ENCODE results near the gene FUBP3. TPM values are rescaled to one million over a fixed set of nuclear protein-coding genes. Genes with fewer than 3 reads are reported as not detected.
"Not testable (repeated sequence)": the region's sequence is repeated elsewhere in the genome, so short reads cannot be mapped to it uniquely, and the experiment has no call there.

The FUBP3 gene
- total RNA-seq, 2 experiments from 2014 or later: 34.7 to 37.8 TPM

GRCh38 chr9:130670644-130671043, 91.3 kb downstream of the FUBP3 start:
- Mint-ChIP-seq H3K36me3 (no peaks in the 10 kb centered on the region), H3K27me3 (peaks cover 26% of the 10 kb centered on the region), H3K9me3 (no peaks in the 10 kb centered on the region), H3K27ac (no peak overlapping the region), H3K4me3 (no peak overlapping the region), H3K4me1 (no peaks in the 10 kb centered on the region)
- POLR2A ChIA-PET: no interaction called here
- ATAC-seq (ENCODE audit: low read depth) (no peak), DNase-seq (no peak)

- Mint-ChIP-seq H3K4me3 (no peak overlapping the region), H3K4me1 (no peaks in the 10 kb centered on the region), H3K9me3 (no peaks in the 10 kb centered on the region), H3K27ac (no peak overlapping the region), H3K27me3 (peaks cover 14% of the 10 kb centered on the region), H3K36me3 (no peaks in the 10 kb centered on the region)
- no peak for DNase-seq
- POLR2A ChIA-PET: no interaction called here
- ATAC-seq (ENCODE audit: low read depth): no peak
Measured at GRCh38 chr9:130672466-130672865, 93.1 kb downstream of the FUBP3 start.

GRCh38 chr9:130672933-130673615, 93.7 kb downstream of the FUBP3 start:
- H3K4me1 Mint-ChIP-seq: no peaks in the 10 kb centered on the region
- H3K9me3 Mint-ChIP-seq: no peaks in the 10 kb centered on the region
- DNase-seq (no peak), ATAC-seq (ENCODE audit: low read depth) (no peak)
- H3K4me3 Mint-ChIP-seq: no peak overlapping the region
- H3K27ac Mint-ChIP-seq: no peak overlapping the region
- POLR2A ChIA-PET: no interaction called here
- peaks cover 9% of the 10 kb centered on the region for H3K27me3 Mint-ChIP-seq
- H3K36me3 Mint-ChIP-seq: no peaks in the 10 kb centered on the region

DNA sequence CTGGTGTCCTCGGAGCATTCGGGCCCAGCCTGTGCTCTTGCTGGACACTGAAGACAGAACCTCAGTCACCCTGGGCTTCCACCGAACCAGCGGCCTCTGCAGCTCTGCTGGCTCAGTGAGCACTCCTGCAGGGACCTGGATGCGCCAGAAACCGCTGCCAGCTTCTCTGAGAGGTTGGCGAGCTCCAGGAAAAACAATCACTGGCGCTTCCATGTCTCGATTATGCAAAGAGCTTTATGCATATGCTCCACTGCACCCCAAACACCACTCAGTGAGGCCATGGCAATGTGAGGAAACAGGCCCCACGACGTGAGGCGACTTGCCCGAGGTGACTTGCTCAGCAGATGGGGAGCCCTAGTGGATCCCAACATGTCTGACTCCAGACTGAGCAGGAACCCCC, 96.0 kb downstream of the FUBP3 start:
- no peaks in the 10 kb centered on the region for H3K9me3 Mint-ChIP-seq
- DNase-seq: no peak
- no peaks in the 10 kb centered on the region for H3K36me3 Mint-ChIP-seq
- H3K27ac Mint-ChIP-seq: no peak overlapping the region
- POLR2A ChIA-PET: no interaction called here
- H3K4me3 Mint-ChIP-seq: no peak overlapping the region
- H3K27me3 Mint-ChIP-seq: peaks cover 18% of the 10 kb centered on the region
- H3K4me1 Mint-ChIP-seq: no peaks in the 10 kb centered on the region
- no peak for ATAC-seq (ENCODE audit: low read depth)

DNA sequence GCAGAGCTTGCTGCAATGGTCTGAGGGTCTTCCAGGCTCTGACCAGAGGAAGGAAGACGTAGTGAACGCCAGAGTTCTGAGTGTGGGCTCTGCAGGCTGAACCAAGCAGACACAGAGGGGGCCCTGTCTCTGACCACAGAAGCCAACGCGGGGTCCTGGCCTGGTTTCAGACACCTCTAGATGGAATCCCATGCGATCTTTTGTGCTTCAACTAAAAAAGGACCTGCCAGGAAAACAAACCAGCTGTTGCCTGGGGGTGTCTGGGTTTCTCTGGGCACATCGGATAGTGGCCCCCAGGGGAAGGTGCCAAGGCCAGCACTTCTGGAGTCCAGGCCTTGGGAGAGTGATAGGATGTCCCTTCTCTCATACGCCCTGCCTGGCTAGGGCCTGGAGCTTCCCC, 97.9 kb downstream of the FUBP3 start:
- H3K27ac Mint-ChIP-seq: no peak overlapping the region
- H3K36me3 Mint-ChIP-seq: no peaks in the 10 kb centered on the region
- peaks cover 3% of the 10 kb centered on the region for H3K4me1 Mint-ChIP-seq
- POLR2A ChIA-PET: interaction anchor here (0.6 kb wide), 1 partner anchor 163 kb away, joined by 4 read pairs; no protein-coding TSS in a partner anchor
- no peaks in the 10 kb centered on the region for H3K9me3 Mint-ChIP-seq
- no peak for ATAC-seq (ENCODE audit: low read depth)
- no peak overlapping the region for H3K4me3 Mint-ChIP-seq
- DNase-seq: no peak
- H3K27me3 Mint-ChIP-seq: peaks cover 22% of the 10 kb centered on the region

GRCh38 chr9:130680836-130681768, 101.7 kb downstream of the FUBP3 start:
- ATAC-seq (ENCODE audit: low read depth) (peak; percentile 48), DNase-seq (peak; percentile 68)
- Mint-ChIP-seq H3K4me3 (no peak overlapping the region), H3K36me3 (no peaks in the 10 kb centered on the region), H3K27me3 (peaks cover 32% of the 10 kb centered on the region), H3K27ac (no peak overlapping the region), H3K9me3 (no peaks in the 10 kb centered on the region), H3K4me1 (peaks cover 6% of the 10 kb centered on the region)
- POLR2A ChIA-PET: interaction anchor here (1.8 kb wide), 1 partner anchor 12 kb away, joined by 4 read pairs; the partner anchor contains the start of gene EXOSC2

GRCh38 chr9:130681769-130682420, 102.5 kb downstream of the FUBP3 start:
- POLR2A ChIA-PET: interaction anchor here (0.9 to 1.8 kb wide), 2 partner anchors 11 to 219 kb away, joined by 3 to 4 read pairs; partner anchors contain the start of gene EXOSC2
- no peaks in the 10 kb centered on the region for H3K36me3 Mint-ChIP-seq
- H3K27ac Mint-ChIP-seq: no peak overlapping the region
- no peaks in the 10 kb centered on the region for H3K9me3 Mint-ChIP-seq
- H3K4me3 Mint-ChIP-seq: peak overlapping the region; percentile 87
- H3K27me3 Mint-ChIP-seq: peaks cover 32% of the 10 kb centered on the region
- DNase-seq: peak; percentile 63
- peaks cover 6% of the 10 kb centered on the region for H3K4me1 Mint-ChIP-seq
- peak; percentile 23 for ATAC-seq (ENCODE audit: low read depth)

DNA sequence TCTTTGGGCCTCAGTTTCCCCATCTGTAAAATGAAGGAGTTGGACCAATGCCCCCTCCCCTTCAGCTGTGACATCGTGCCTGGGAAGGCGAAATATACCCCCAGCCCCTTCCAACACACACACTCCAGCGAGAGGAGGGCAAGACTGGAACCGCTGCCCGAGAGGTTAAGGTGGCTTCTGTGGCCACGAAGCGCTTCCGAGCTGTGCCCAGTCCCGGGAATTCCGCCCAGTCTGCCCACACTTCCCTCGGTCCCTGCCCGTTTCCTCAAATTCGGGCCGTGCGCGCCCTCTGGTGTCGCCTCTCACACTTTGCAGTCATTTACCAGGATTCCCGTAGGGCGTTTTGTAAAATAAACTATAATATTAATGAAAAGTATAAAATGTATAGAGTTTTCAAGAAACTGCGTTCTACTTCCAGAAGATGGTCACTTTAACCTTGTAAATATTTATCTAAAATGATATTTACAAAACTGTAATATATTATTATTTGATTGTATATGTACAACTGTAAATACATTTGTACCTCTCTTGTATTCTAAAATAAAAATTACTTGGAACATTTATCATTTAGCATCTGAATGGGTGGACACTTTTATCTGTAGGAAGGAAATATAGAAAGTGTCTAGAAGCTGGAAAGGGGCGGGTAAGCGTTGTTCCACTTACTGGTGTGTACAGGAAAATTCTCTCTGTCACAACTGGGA, 103.2 kb downstream of the FUBP3 start:
- ATAC-seq (ENCODE audit: low read depth): no peak
- Mint-ChIP-seq H3K4me3 (peak overlapping the region; percentile 87), H3K27ac (peak overlapping the region; percentile 2), H3K4me1 (peaks cover 6% of the 10 kb centered on the region), H3K9me3 (no peaks in the 10 kb centered on the region), H3K36me3 (no peaks in the 10 kb centered on the region), H3K27me3 (peaks cover 28% of the 10 kb centered on the region)
- POLR2A ChIA-PET: interaction anchor here (0.7 to 1.8 kb wide), 3 partner anchors 11 to 412 kb away, joined by 3 to 4 read pairs (median 3); partner anchors contain the start of gene EXOSC2
- peak; percentile 69 for DNase-seq

- no peak for DNase-seq
- Mint-ChIP-seq H3K36me3 (no peaks in the 10 kb centered on the region), H3K9me3 (no peaks in the 10 kb centered on the region), H3K4me1 (peaks cover 12% of the 10 kb centered on the region), H3K27me3 (peaks cover 17% of the 10 kb centered on the region), H3K27ac (no peak overlapping the region), H3K4me3 (no peak overlapping the region)
- POLR2A ChIA-PET: interaction anchor here (0.9 kb wide), 1 partner anchor 222 kb away, joined by 3 read pairs; no protein-coding TSS in a partner anchor
- ATAC-seq (ENCODE audit: low read depth): no peak
Measured at GRCh38 chr9:130685104-130685503, 105.7 kb downstream of the FUBP3 start.

DNA sequence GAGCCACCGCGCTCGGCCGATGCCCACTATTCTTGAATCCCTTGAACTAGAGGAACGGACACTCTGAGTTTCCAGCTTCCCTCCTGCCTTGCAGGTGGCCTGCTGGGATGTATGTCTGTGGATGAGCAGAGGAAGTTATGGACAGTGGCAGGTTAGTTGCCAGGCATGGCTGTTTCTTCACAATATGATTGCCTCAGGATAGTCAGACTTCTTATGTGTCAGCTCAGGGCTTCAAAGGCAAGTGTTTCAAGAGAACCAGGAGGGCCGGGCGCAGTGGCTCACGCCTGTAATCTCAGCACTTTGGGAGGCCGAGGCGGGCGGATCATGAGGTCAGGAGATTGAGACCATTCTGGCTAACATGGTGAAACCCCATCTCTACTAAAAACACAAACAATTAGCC, 106.6 kb downstream of the FUBP3 start:
- H3K27me3 Mint-ChIP-seq: peaks cover 13% of the 10 kb centered on the region
- ATAC-seq (ENCODE audit: low read depth); POLR2A ChIA-PET; H3K4me3 Mint-ChIP-seq; H3K9me3 Mint-ChIP-seq; H3K36me3 Mint-ChIP-seq; DNase-seq; H3K27ac Mint-ChIP-seq: not testable (repeated sequence)
- peaks cover 16% of the 10 kb centered on the region for H3K4me1 Mint-ChIP-seq

- DNase-seq (no peak), ATAC-seq (ENCODE audit: low read depth) (no peak)
- Mint-ChIP-seq H3K9me3 (no peaks in the 10 kb centered on the region), H3K27ac (no peak overlapping the region), H3K36me3 (no peaks in the 10 kb centered on the region), H3K27me3 (peaks cover 11% of the 10 kb centered on the region), H3K4me3 (no peak overlapping the region), H3K4me1 (peaks cover 10% of the 10 kb centered on the region)
- POLR2A ChIA-PET: no interaction called here
Measured at GRCh38 chr9:130687615-130688014, 108.2 kb downstream of the FUBP3 start.
